ENCODE data around the gene ZFAND2A.

GRCh38 chr7:1176891-1177373 is 16.9 kb upstream of the ZFAND2A start:
- TF ChIP-seq POLR2A (IDR thresholded peaks at IDR 0.05; ENCODE audit: low read length) (no peak), GATA1 (IDR thresholded peaks at IDR 0.05; ENCODE audit: low read depth, low read length) (no peak)

All from erythroblast (primary cell).